H1 (cell line): ENCODE measurements around the gene MAP7. TPM values are rescaled to one million over a fixed set of nuclear protein-coding genes. Genes with fewer than 3 reads are reported as not detected.

Experiments
- CTCF ChIA-PET: fragments of 300-600 bp; sonication (Branson Sonifier 250); formaldehyde crosslinking; loops from one replicate; lab custom pipeline; 2021; ENCODE audit not compliant: partially characterized antibody; lab: Charles Lee
- POLR2A ChIA-PET: fragments of 300-600 bp; sonication (Branson Sonifier 250); formaldehyde crosslinking; loops from one replicate; lab custom pipeline; 2021; ENCODE audit warnings: inconsistent platforms; ENCODE audit not compliant: partially characterized antibody; lab: Charles Lee
- DNase-seq, 2 experiments: peaks; one replicate each; pipeline versions ENCODE4 v3.0.0 to v3.0.0-alpha.2; 2010 to 2022; ENCODE audit warnings: low spot score in 2 of 2, low read depth in 1 of 2, mixed read lengths in 1 of 2
- FAIRE-seq: peaks from 2 replicates; lab custom pipeline; 2011; peaks lifted over from hg19 to GRCh38; lab: Jason Lieb, UNC
- H2AFZ ChIP-seq: 2 replicates; pipeline ENCODE4 v1.8.1; 2012; ENCODE audit warnings: low read length, inconsistent platforms
- H2AK5ac ChIP-seq: 2 replicates; pipeline ENCODE4 v1.6.1; 2013; ENCODE audit warnings: low read depth, low read length
- H2BK120ac ChIP-seq: replicated peaks from 2 replicates; pipeline ENCODE3; 2013; ENCODE audit warnings: low read depth, low read length, inconsistent platforms
- H2BK12ac ChIP-seq: 2 replicates; pipeline ENCODE4 v1.6.1; 2013; ENCODE audit warnings: low read depth, low read length
- H2BK15ac ChIP-seq: 2 replicates; pipeline ENCODE4 v1.6.1; 2013; ENCODE audit warnings: low read length
- H2BK20ac ChIP-seq: 2 replicates; pipeline ENCODE4 v1.6.1; 2013; ENCODE audit warnings: low read length
- H2BK5ac ChIP-seq: 2 replicates; pipeline ENCODE4 v1.6.1; 2013; ENCODE audit warnings: low read depth, low read length
- H3K14ac ChIP-seq: 2 replicates; pipeline ENCODE4 v1.6.1; 2013; ENCODE audit warnings: inconsistent platforms; ENCODE audit not compliant: insufficient read length
- H3K18ac ChIP-seq: 2 replicates; pipeline ENCODE4 v1.6.1; 2013; ENCODE audit warnings: low read length; ENCODE audit errors: extremely low read depth
- H3K23ac ChIP-seq: 2 replicates; pipeline ENCODE4 v1.6.1; 2013; ENCODE audit warnings: inconsistent platforms; ENCODE audit not compliant: insufficient read length
- H3K23me2 ChIP-seq: 2 replicates; pipeline ENCODE4 v1.6.1; 2013; ENCODE audit warnings: low read depth, low read length
- H3K27ac ChIP-seq: 2 replicates; pipeline ENCODE4 v1.6.1; 2011; ENCODE audit warnings: low read depth, low read length, inconsistent platforms
- H3K27me3 ChIP-seq, 4 experiments: replicated peaks in 1 of 4; 1 replicate in 1 of 4; 2 replicates in 3 of 4; pipeline versions ENCODE4 v1.6.1 to v1.8.1; 2011 to 2013; ENCODE audit warnings: low read length in 3 of 4, mild to moderate bottlenecking in 3 of 4, inconsistent platforms in 2 of 4, mixed read lengths in 2 of 4, moderate library complexity in 1 of 4; ENCODE audit not compliant: control insufficient read depth in 3 of 4, insufficient read depth in 3 of 4; ENCODE audit errors: extremely low read depth in 1 of 4
- H3K36me3 ChIP-seq, 4 experiments: 2 replicates each; pipeline versions ENCODE4 v1.6.1 to v1.8.1; 2011 to 2013; ENCODE audit warnings: mild to moderate bottlenecking in 4 of 4, low read length in 3 of 4, moderate library complexity in 2 of 4, control low read depth in 1 of 4, inconsistent platforms in 1 of 4; ENCODE audit not compliant: insufficient read depth in 4 of 4, control insufficient read depth in 2 of 4
- H3K4ac ChIP-seq: replicated peaks from 2 replicates; pipeline ENCODE3; 2013; ENCODE audit warnings: low read length, low read depth, mixed read lengths, inconsistent platforms; ENCODE audit not compliant: insufficient read length
- H3K4me1 ChIP-seq, 4 experiments: replicated peaks in 1 of 4; 1 replicate in 1 of 4; 2 replicates in 3 of 4; pipeline versions ENCODE4 v1.6.1 to v1.8.1; 2011 to 2013; ENCODE audit warnings: low read length in 3 of 4, inconsistent platforms in 2 of 4, mixed read lengths in 1 of 4; ENCODE audit not compliant: insufficient read depth in 4 of 4, control insufficient read depth in 3 of 4
- H3K4me2 ChIP-seq, 2 experiments: 2 replicates each; pipeline versions ENCODE4 v1.6.1 to v1.8.1; 2011 to 2013; ENCODE audit warnings: low read depth in 2 of 2, low read length in 2 of 2, control low read depth in 1 of 2, inconsistent platforms in 1 of 2, mild to moderate bottlenecking in 1 of 2; ENCODE audit not compliant: insufficient read depth in 1 of 2
- H3K4me3 ChIP-seq, 4 experiments: fragments of 200-600, 300-600 bp in 1 of 4; sonication (generic), shearing (Covaris generic), sonication (Bioruptor Twin) in 1 of 4; 2 replicates each; pipeline versions ENCODE4 v1.5.1 to v1.8.1; 2011 to 2016; ENCODE audit warnings: low read length in 4 of 4, low read depth in 3 of 4, control low read depth in 2 of 4, inconsistent platforms in 2 of 4, mild to moderate bottlenecking in 2 of 4, mixed read lengths in 1 of 4, moderate library complexity in 1 of 4; ENCODE audit not compliant: insufficient read depth in 2 of 4; ENCODE audit errors: extremely low read depth in 1 of 4
- H3K56ac ChIP-seq: replicated peaks from 2 replicates; pipeline ENCODE3; 2013; ENCODE audit warnings: low read depth, mild to moderate bottlenecking, mixed read lengths, low read length, inconsistent platforms; ENCODE audit not compliant: insufficient read length
- H3K79me1 ChIP-seq: 2 replicates; pipeline ENCODE4 v1.6.1; 2013; ENCODE audit warnings: low read depth, low read length, control low read depth
- H3K79me2 ChIP-seq, 2 experiments: 2 replicates each; pipeline versions ENCODE4 v1.6.1 to v1.8.1; 2012 to 2013; ENCODE audit warnings: low read length in 2 of 2, mild to moderate bottlenecking in 2 of 2, inconsistent platforms in 1 of 2; ENCODE audit not compliant: insufficient read depth in 2 of 2, control insufficient read depth in 1 of 2
- H3K9ac ChIP-seq, 4 experiments: replicated peaks in 1 of 4; 1 replicate in 1 of 4; 2 replicates in 3 of 4; pipeline versions ENCODE4 v1.6.1 to v1.8.1; 2011 to 2013; ENCODE audit warnings: low read depth in 3 of 4, low read length in 3 of 4, control low read depth in 2 of 4, mild to moderate bottlenecking in 2 of 4, moderate library complexity in 2 of 4, inconsistent platforms in 1 of 4; ENCODE audit errors: extremely low read depth in 1 of 4
- H3K9me3 ChIP-seq, 2 experiments: 2 replicates each; pipeline versions ENCODE4 v1.6.1 to v1.8.1; 2012 to 2013; ENCODE audit warnings: mild to moderate bottlenecking in 2 of 2, moderate library complexity in 2 of 2, control low read depth in 1 of 2, inconsistent platforms in 1 of 2, low read depth in 1 of 2, low read length in 1 of 2, mixed read lengths in 1 of 2; ENCODE audit not compliant: insufficient read depth in 2 of 2
- H4K20me1 ChIP-seq, 2 experiments: replicated peaks in 1 of 2; 2 replicates each; pipeline versions ENCODE3 to v1.8.1; 2011 to 2013; ENCODE audit warnings: inconsistent platforms in 2 of 2, low read length in 2 of 2, mild to moderate bottlenecking in 1 of 2; ENCODE audit not compliant: insufficient read depth in 2 of 2, control insufficient read depth in 1 of 2
- H4K5ac ChIP-seq: 2 replicates; pipeline ENCODE4 v1.6.1; 2013; ENCODE audit warnings: low read length, low read depth, mixed read lengths, inconsistent platforms; ENCODE audit not compliant: insufficient read length
- H4K8ac ChIP-seq: 2 replicates; pipeline ENCODE4 v1.8.0; 2013; ENCODE audit warnings: mild to moderate bottlenecking, moderate library complexity, low read length, inconsistent platforms; ENCODE audit not compliant: insufficient read depth; ENCODE audit errors: extremely low read depth
- H4K91ac ChIP-seq: replicated peaks from 2 replicates; pipeline ENCODE3; 2013; ENCODE audit warnings: low read length, mixed read lengths, inconsistent platforms; ENCODE audit not compliant: insufficient read length
- BCL11A ChIP-seq, 2 experiments: IDR thresholded peaks; one replicate each; pipeline ENCODE4 v1.6.1; 2011; ENCODE audit warnings: low read depth in 2 of 2, low read length in 2 of 2, mild to moderate bottlenecking in 2 of 2
- CREB1 ChIP-seq: IDR thresholded peaks from 2 replicates; pipeline ENCODE4 v1.6.1; 2012; ENCODE audit warnings: inconsistent platforms
- EP300 ChIP-seq, 2 experiments: IDR thresholded peaks; 1 replicate in 1 of 2; 2 replicates in 1 of 2; pipeline ENCODE4 v1.6.1; 2011 to 2012; ENCODE audit warnings: low read depth in 2 of 2, low read length in 2 of 2, mild to moderate bottlenecking in 2 of 2, borderline replicate concordance in 1 of 2, inconsistent platforms in 1 of 2, moderate library complexity in 1 of 2
- NRF1 ChIP-seq: IDR thresholded peaks from 2 replicates; pipeline ENCODE4 v1.6.1; 2011; ENCODE audit warnings: mild to moderate bottlenecking, low read depth, low read length, improper control_type of control experiment
- POLR2A ChIP-seq, 2 experiments: IDR thresholded peaks; 1 replicate in 1 of 2; 2 replicates in 1 of 2; pipeline ENCODE4 v1.6.1; 2011; ENCODE audit warnings: low read depth in 2 of 2, low read length in 2 of 2, mild to moderate bottlenecking in 2 of 2; ENCODE audit errors: control extremely low read depth in 1 of 2
- RXRA ChIP-seq: IDR thresholded peaks from 2 replicates; pipeline ENCODE4 v1.6.1; 2011; ENCODE audit warnings: low read depth, mild to moderate bottlenecking, low read length, moderate library complexity; ENCODE audit not compliant: insufficient read depth
- SIN3A ChIP-seq, 2 experiments: IDR thresholded peaks in 1 of 2; conservative IDR thresholded peaks in 1 of 2; 2 replicates each; pipeline ENCODE4 v1.6.1; 2011 to 2012; ENCODE audit warnings: low read length in 2 of 2, improper control_type of control experiment in 1 of 2, low read depth in 1 of 2, mild to moderate bottlenecking in 1 of 2
- SUZ12 ChIP-seq: fragments of 200-600 bp; sonication (generic); IDR thresholded peaks from 2 replicates; pipeline ENCODE4 v1.6.1; 2012; ENCODE audit warnings: mild to moderate bottlenecking, inconsistent platforms, low read length, moderate library complexity, mixed read lengths
- WGBS, 2 experiments: shearing (Covaris generic) in 1 of 2; methylation state at CpG; one replicate each; pipeline versions ENCODE4 v1.1.6 to v1.1.7; 2013 to 2015; ENCODE audit warnings: low lambda C conversion rate in 2 of 2, mixed read lengths in 2 of 2, inconsistent platforms in 1 of 2, low coverage in 1 of 2, missing lambda C conversion rate in 1 of 2; ENCODE audit not compliant: insufficient replicate concordance in 2 of 2, insufficient coverage in 1 of 2, insufficient read length in 1 of 2; ENCODE audit errors: extremely low coverage in 1 of 2, missing lambda C conversion rate in 1 of 2; 5-methylcytosine and 5-hydroxymethylcytosine counted together
- polyA plus RNA-seq, 7 experiments: library from polyadenylated mRNA; depleted of rRNA in 3 of 7; stranded (reverse) in 5 of 7; unstranded in 2 of 7; fragments of >200 nt in 5 of 7; fragments of 200-250 nt in 2 of 7; gene quantifications; 1 replicate in 5 of 7; 2 replicates in 1 of 7; 4 replicates in 1 of 7; pipeline versions ENCODE4 v1.2.1 to v1.2.3, GENCODE V29; 2011 to 2013; ENCODE audit warnings: missing spikeins in 2 of 7, mixed read lengths in 2 of 7
- total RNA-seq: library from RNA; stranded (reverse); fragmentation: NEBNext Ultra II Directional; extraction: Animal tissue kit (Norgen Biotek cat#: 25700); gene quantifications from 2 replicates; pipeline ENCODE4 v1.2.1, GENCODE V29; 2021
- TF ChIP-seq, protein P1 (sequence below): IDR thresholded peaks from 2 replicates; pipeline ENCODE4 v1.6.1; 2011; ENCODE audit warnings: low read depth, mild to moderate bottlenecking, low read length; ENCODE audit not compliant: insufficient read depth
- TF ChIP-seq, protein P2 (sequence below), 3 experiments: IDR thresholded peaks; 1 replicate in 2 of 3; 2 replicates in 1 of 3; pipeline versions ENCODE4 v1.5.1 to v1.6.1; 2011; ENCODE audit warnings: low read length in 3 of 3, mild to moderate bottlenecking in 3 of 3, inconsistent platforms in 2 of 3, low read depth in 1 of 3, moderate library complexity in 1 of 3; ENCODE audit not compliant: insufficient read depth in 1 of 3; ENCODE audit errors: control extremely low read depth in 1 of 3

Gene MAP7
- total and polyA plus RNA-seq, 2 of the 8 experiments (the other 6 are each of a cell fraction or from before 2014, with no cell fraction given): 13.5 to 66.9 TPM

DNA sequence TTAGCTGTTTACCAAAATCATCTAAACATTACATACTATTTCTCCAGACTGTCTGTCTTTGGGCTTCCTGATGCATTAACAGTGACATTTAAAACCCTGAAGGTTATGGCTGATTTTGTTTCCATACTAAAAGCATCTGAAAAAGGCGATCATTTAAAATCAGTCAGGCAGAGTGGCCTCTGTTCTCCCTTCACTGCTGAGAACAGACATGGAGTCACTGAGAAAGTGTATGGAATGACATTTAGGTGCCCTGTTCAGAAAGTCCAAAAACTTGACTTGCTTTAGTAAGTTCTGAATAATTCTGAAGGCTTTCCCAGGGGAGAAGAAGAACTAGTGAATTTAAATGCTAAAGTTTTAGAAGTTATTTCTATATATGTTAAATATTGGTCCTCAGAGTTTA, 83.0 kb downstream of the MAP7 start:
- Histone ChIP-seq H3K9ac (no peak overlapping the region), H3K4me2 (no peak overlapping the region), H2BK20ac (no peak overlapping the region), H3K4me1 (peaks cover 0 to 16% (median 10%) of the 10 kb centered on the region in 4 experiments; a peak in 5 of 7 replicates), H2BK12ac (no peak overlapping the region), H3K79me1 (peaks cover 2% of the 10 kb centered on the region; the same call in 1 of the 2 replicates), H3K4me3 (no peak overlapping the region), H4K20me1 (peaks cover 0 to 1% of the 10 kb centered on the region in 2 experiments), H4K8ac (no peak overlapping the region), H2AK5ac (no peak overlapping the region), H3K27me3 (no peaks in the 10 kb centered on the region), H3K27ac (no peak overlapping the region), H3K56ac (no peak overlapping the region), H3K36me3 (no peaks in the 10 kb centered on the region), H2BK15ac (no peak overlapping the region), H3K9me3 (no peaks in the 10 kb centered on the region), H3K4ac (no peak overlapping the region), H3K14ac (no peak overlapping the region), H3K23me2 (no peaks in the 10 kb centered on the region), H3K79me2 (peaks cover 0 to 54% of the 10 kb centered on the region in 2 experiments; a peak in 2 of 4 replicates), H3K23ac (no peak overlapping the region), H4K91ac (no peak overlapping the region), H2AFZ (no peak overlapping the region), H3K18ac (no peak overlapping the region), H4K5ac (no peak overlapping the region), H2BK5ac (no peak overlapping the region), H2BK120ac (no peak overlapping the region)
- POLR2A ChIA-PET: no interaction called here
- DNase-seq: no peak
- CTCF ChIA-PET: no interaction called here
- no peak for TF ChIP-seq EP300 (IDR thresholded peaks at IDR 0.05; ENCODE audit: borderline replicate concordance in 1 of 2, low read depth in 2 of 2, low read length in 2 of 2)
- TF ChIP-seq, protein P1, sequence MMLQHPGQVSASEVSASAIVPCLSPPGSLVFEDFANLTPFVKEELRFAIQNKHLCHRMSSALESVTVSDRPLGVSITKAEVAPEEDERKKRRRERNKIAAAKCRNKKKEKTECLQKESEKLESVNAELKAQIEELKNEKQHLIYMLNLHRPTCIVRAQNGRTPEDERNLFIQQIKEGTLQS: no peak
- TF ChIP-seq NRF1: no peak
- no peak for TF ChIP-seq RXRA
- no peak for TF ChIP-seq CREB1
- TF ChIP-seq, protein P2, sequence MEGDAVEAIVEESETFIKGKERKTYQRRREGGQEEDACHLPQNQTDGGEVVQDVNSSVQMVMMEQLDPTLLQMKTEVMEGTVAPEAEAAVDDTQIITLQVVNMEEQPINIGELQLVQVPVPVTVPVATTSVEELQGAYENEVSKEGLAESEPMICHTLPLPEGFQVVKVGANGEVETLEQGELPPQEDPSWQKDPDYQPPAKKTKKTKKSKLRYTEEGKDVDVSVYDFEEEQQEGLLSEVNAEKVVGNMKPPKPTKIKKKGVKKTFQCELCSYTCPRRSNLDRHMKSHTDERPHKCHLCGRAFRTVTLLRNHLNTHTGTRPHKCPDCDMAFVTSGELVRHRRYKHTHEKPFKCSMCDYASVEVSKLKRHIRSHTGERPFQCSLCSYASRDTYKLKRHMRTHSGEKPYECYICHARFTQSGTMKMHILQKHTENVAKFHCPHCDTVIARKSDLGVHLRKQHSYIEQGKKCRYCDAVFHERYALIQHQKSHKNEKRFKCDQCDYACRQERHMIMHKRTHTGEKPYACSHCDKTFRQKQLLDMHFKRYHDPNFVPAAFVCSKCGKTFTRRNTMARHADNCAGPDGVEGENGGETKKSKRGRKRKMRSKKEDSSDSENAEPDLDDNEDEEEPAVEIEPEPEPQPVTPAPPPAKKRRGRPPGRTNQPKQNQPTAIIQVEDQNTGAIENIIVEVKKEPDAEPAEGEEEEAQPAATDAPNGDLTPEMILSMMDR (IDR thresholded peaks at IDR 0.05; ENCODE audit: control extremely low read depth in 1 of 3, insufficient read depth in 1 of 3, low read depth in 1 of 3, low read length in 3 of 3): no peak
- no peak for TF ChIP-seq BCL11A (IDR thresholded peaks at IDR 0.05; ENCODE audit: low read depth in 2 of 2, low read length in 2 of 2)
- TF ChIP-seq SIN3A (conservative IDR thresholded peaks at IDR 0.05 in 1 of 2, IDR thresholded peaks at IDR 0.05 in 1 of 2; ENCODE audit: low read depth in 1 of 2, low read length in 2 of 2): no peak
- no peak for TF ChIP-seq POLR2A (IDR thresholded peaks at IDR 0.05; ENCODE audit: control extremely low read depth in 1 of 2, low read depth in 2 of 2, low read length in 2 of 2)
- TF ChIP-seq SUZ12: no peak
- no peak for FAIRE-seq
- 95% methylated on average over 1 of the region's 1 CpG; no CpG with 5 or more reads in 1 of the 2 experiments for WGBS, 2 experiments
